WTC11 (cell line): ENCODE data around the gene MORC2. TPM values are rescaled to one million over a fixed set of nuclear protein-coding genes. Genes with fewer than 3 reads are reported as not detected.

ENCODE experiments used
- ATAC-seq: fragments of 200-7000 bp; cut with Tn5 transposase; 2 replicates; pipeline ENCODE4 v1.10.0; 2021; ENCODE audit warnings: mild to moderate bottlenecking, moderate library complexity
- CTCF ChIA-PET: fragments of 300-600 bp; sonication (Branson Sonifier 250); formaldehyde crosslinking; loops from one replicate; lab custom pipeline; 2021; ENCODE audit warnings: antibody characterized with exemption; lab: Charles Lee
- POLR2A ChIA-PET: fragments of 350-600 bp; sonication (Branson Sonifier 250); formaldehyde crosslinking; loops from one replicate; lab custom pipeline; 2021; ENCODE audit warnings: antibody characterized with exemption; lab: Charles Lee
- DNase-seq: peaks from one replicate; pipeline ENCODE4 v3.0.0; 2021; ENCODE audit warnings: low spot score
- H3K27ac Mint-ChIP-seq: 2 replicates; pipeline ENCODE4 v1.8.0; 2021; ENCODE audit warnings: mixed read lengths
- H3K27me3 Mint-ChIP-seq: 2 replicates; pipeline ENCODE4 v1.8.0; 2021; ENCODE audit warnings: low read depth, mild to moderate bottlenecking, moderate library complexity, mixed read lengths
- H3K36me3 Mint-ChIP-seq: 2 replicates; pipeline ENCODE4 v1.8.0; 2021; ENCODE audit warnings: mixed read lengths
- H3K4me1 Mint-ChIP-seq: 2 replicates; pipeline ENCODE4 v1.8.0; 2022; ENCODE audit warnings: mixed read lengths
- H3K4me3 Mint-ChIP-seq: 2 replicates; pipeline ENCODE4 v1.8.0; 2021; ENCODE audit warnings: mild to moderate bottlenecking, moderate library complexity, mixed read lengths
- H3K9me3 Mint-ChIP-seq: 2 replicates; pipeline ENCODE4 v1.8.0; 2021; ENCODE audit warnings: mixed read lengths
- ATF1 ChIP-seq: sonication (generic); formaldehyde crosslinking; IDR thresholded peaks from 2 replicates; pipeline ENCODE4 v1.8.1; 2023; ENCODE audit warnings: mild to moderate bottlenecking, moderate library complexity, missing genetic modification reagents
- CBFB ChIP-seq: sonication (generic); formaldehyde crosslinking; IDR thresholded peaks from 2 replicates; pipeline ENCODE4 v1.8.1; 2022; ENCODE audit warnings: mild to moderate bottlenecking, low read depth, missing genetic modification reagents
- CREM ChIP-seq: sonication (generic); formaldehyde crosslinking; IDR thresholded peaks from 2 replicates; pipeline ENCODE4 v1.8.1; 2022; ENCODE audit warnings: mild to moderate bottlenecking, missing genetic modification reagents, moderate library complexity
- GRHL2 ChIP-seq: fragments of 250-450 bp; sonication (Bioruptor Pico); IDR thresholded peaks from 2 replicates; pipeline ENCODE4 v1.8.0; 2022; ENCODE audit warnings: mild to moderate bottlenecking, moderate library complexity; ENCODE audit not compliant: insufficient replicate concordance, severe bottlenecking
- MXD4 ChIP-seq: fragments of 250-450 bp; sonication (Bioruptor Pico); IDR thresholded peaks from 2 replicates; pipeline ENCODE4 v1.8.0; 2021; ENCODE audit warnings: mild to moderate bottlenecking, moderate library complexity, borderline replicate concordance
- NR2C2 ChIP-seq: sonication (generic); formaldehyde crosslinking; IDR thresholded peaks from 2 replicates; pipeline ENCODE4 v1.8.0; 2022; ENCODE audit warnings: mild to moderate bottlenecking, missing genetic modification reagents
- RORB ChIP-seq: fragments of 250-450 bp; sonication (Bioruptor Pico); IDR thresholded peaks from 2 replicates; pipeline ENCODE4 v1.9.0; 2021; ENCODE audit warnings: mild to moderate bottlenecking
- ZNF317 ChIP-seq: sonication (generic); formaldehyde crosslinking; IDR thresholded peaks from 2 replicates; pipeline ENCODE4 v1.8.1; 2023; ENCODE audit warnings: low read depth, mild to moderate bottlenecking, moderate library complexity, missing genetic modification reagents, borderline replicate concordance
- ZNF396 ChIP-seq: fragments of 250-450 bp; sonication (Bioruptor Pico); IDR thresholded peaks from 2 replicates; pipeline ENCODE4 v1.8.0; 2021; ENCODE audit warnings: mild to moderate bottlenecking, moderate library complexity, borderline replicate concordance
- ZNF423 ChIP-seq: fragments of 250-450 bp; sonication (Bioruptor Pico); IDR thresholded peaks from 2 replicates; pipeline ENCODE4 v2.1.2; 2022; ENCODE audit warnings: mild to moderate bottlenecking, moderate library complexity
- total RNA-seq: library from RNA; stranded (reverse); gene quantifications from 3 replicates; pipeline ENCODE4 v1.2.3, GENCODE V29; 2021
- TF ChIP-seq, protein P1 (sequence below): sonication (generic); formaldehyde crosslinking; IDR thresholded peaks from 2 replicates; pipeline ENCODE4 v1.8.0; 2022; ENCODE audit warnings: mild to moderate bottlenecking, missing genetic modification reagents
- TF ChIP-seq, protein P2 (sequence below): sonication (generic); formaldehyde crosslinking; IDR thresholded peaks from 2 replicates; pipeline ENCODE4 v1.8.1; 2023; ENCODE audit warnings: mild to moderate bottlenecking, missing genetic modification reagents, moderate library complexity
- TF ChIP-seq, protein P3 (sequence below): fragments of 250-450 bp; sonication (Bioruptor Pico); IDR thresholded peaks from 2 replicates; pipeline ENCODE4 v1.9.0; 2021; ENCODE audit warnings: mild to moderate bottlenecking
- TF ChIP-seq, protein P4 (sequence below): fragments of 250-450 bp; sonication (Bioruptor Pico); IDR thresholded peaks from 2 replicates; pipeline ENCODE4 v1.9.0; 2021; ENCODE audit warnings: mild to moderate bottlenecking, borderline replicate concordance
- TF ChIP-seq, protein P5 (sequence below): sonication (generic); formaldehyde crosslinking; IDR thresholded peaks from 2 replicates; pipeline ENCODE4 v1.8.0; 2022; ENCODE audit warnings: mild to moderate bottlenecking, missing genetic modification reagents
- TF ChIP-seq, protein P6 (sequence below): sonication (generic); formaldehyde crosslinking; IDR thresholded peaks from 2 replicates; pipeline ENCODE4 v1.8.1; 2023; ENCODE audit warnings: mild to moderate bottlenecking, moderate library complexity, missing genetic modification reagents
- TF ChIP-seq, protein P7 (sequence below): sonication (generic); formaldehyde crosslinking; IDR thresholded peaks from 2 replicates; pipeline ENCODE4 v1.8.0; 2022; ENCODE audit warnings: mild to moderate bottlenecking, missing genetic modification reagents

The MORC2 gene
- total RNA-seq, 1 experiment from 2014 or later, result 62.3 TPM

DNA sequence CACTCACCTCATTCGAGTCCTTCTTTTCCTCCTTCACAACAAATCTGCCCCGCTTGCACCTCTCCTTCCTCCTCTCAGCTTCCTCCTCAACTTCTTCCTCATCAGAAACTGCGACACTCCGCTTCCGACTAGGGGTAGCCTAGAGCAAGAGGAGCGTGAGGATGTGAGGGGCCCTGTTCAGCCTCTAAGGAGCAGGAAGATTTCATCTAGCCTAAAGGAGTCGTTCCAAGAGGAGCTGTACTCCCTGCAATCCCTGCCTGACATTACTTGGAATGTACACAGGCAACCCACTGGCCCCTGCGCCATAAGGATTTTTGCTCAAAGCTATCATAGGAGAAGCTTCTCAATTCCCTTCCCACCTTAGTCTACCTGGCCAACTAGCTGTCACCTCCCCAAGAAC, 34.5 kb downstream of the MORC2 start (continued):
- TF ChIP-seq, protein P1, sequence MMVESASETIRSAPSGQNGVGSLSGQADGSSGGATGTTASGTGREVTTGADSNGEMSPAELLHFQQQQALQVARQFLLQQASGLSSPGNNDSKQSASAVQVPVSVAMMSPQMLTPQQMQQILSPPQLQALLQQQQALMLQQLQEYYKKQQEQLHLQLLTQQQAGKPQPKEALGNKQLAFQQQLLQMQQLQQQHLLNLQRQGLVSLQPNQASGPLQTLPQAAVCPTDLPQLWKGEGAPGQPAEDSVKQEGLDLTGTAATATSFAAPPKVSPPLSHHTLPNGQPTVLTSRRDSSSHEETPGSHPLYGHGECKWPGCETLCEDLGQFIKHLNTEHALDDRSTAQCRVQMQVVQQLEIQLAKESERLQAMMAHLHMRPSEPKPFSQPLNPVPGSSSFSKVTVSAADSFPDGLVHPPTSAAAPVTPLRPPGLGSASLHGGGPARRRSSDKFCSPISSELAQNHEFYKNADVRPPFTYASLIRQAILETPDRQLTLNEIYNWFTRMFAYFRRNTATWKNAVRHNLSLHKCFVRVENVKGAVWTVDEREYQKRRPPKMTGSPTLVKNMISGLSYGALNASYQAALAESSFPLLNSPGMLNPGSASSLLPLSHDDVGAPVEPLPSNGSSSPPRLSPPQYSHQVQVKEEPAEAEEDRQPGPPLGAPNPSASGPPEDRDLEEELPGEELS (CRISPR knock-in tag), result no peak

DNA sequence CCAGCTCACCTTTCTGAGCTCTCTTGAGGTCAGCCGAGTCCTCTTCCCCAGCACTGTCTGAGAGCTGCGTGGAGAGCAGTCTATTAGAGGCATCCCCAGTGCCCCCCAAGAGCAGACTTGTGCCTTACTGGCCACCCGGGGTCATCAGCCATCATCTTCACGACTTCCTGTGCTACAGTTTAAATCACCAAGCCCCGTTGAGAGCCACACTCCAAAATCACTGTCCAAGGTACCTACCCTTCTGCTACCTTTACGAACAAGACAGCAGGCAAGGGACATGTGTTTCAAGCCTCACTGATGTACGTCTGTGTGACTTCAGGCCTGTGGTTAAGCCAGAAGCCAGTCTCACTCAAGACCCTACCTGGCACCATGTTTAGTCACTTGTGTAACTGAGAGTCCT, 35.1 kb downstream of the MORC2 start:
- Mint-ChIP-seq H3K27me3 (no peaks in the 10 kb centered on the region), H3K4me3 (no peak overlapping the region), H3K4me1 (no peaks in the 10 kb centered on the region), H3K9me3 (no peaks in the 10 kb centered on the region), H3K36me3 (peaks cover 81% of the 10 kb centered on the region), H3K27ac (no peak overlapping the region)
- TF ChIP-seq ZNF396 (CRISPR knock-in tag) (no peak), ZNF423 (no peak), ATF1 (no peak), RORB (no peak)
- TF ChIP-seq, protein P2, sequence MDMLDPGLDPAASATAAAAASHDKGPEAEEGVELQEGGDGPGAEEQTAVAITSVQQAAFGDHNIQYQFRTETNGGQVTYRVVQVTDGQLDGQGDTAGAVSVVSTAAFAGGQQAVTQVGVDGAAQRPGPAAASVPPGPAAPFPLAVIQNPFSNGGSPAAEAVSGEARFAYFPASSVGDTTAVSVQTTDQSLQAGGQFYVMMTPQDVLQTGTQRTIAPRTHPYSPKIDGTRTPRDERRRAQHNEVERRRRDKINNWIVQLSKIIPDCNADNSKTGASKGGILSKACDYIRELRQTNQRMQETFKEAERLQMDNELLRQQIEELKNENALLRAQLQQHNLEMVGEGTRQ (CRISPR knock-in tag), result no peak
- TF ChIP-seq, protein P3, sequence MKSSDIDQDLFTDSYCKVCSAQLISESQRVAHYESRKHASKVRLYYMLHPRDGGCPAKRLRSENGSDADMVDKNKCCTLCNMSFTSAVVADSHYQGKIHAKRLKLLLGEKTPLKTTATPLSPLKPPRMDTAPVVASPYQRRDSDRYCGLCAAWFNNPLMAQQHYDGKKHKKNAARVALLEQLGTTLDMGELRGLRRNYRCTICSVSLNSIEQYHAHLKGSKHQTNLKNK (CRISPR knock-in tag), result no peak
- TF ChIP-seq, protein P4, sequence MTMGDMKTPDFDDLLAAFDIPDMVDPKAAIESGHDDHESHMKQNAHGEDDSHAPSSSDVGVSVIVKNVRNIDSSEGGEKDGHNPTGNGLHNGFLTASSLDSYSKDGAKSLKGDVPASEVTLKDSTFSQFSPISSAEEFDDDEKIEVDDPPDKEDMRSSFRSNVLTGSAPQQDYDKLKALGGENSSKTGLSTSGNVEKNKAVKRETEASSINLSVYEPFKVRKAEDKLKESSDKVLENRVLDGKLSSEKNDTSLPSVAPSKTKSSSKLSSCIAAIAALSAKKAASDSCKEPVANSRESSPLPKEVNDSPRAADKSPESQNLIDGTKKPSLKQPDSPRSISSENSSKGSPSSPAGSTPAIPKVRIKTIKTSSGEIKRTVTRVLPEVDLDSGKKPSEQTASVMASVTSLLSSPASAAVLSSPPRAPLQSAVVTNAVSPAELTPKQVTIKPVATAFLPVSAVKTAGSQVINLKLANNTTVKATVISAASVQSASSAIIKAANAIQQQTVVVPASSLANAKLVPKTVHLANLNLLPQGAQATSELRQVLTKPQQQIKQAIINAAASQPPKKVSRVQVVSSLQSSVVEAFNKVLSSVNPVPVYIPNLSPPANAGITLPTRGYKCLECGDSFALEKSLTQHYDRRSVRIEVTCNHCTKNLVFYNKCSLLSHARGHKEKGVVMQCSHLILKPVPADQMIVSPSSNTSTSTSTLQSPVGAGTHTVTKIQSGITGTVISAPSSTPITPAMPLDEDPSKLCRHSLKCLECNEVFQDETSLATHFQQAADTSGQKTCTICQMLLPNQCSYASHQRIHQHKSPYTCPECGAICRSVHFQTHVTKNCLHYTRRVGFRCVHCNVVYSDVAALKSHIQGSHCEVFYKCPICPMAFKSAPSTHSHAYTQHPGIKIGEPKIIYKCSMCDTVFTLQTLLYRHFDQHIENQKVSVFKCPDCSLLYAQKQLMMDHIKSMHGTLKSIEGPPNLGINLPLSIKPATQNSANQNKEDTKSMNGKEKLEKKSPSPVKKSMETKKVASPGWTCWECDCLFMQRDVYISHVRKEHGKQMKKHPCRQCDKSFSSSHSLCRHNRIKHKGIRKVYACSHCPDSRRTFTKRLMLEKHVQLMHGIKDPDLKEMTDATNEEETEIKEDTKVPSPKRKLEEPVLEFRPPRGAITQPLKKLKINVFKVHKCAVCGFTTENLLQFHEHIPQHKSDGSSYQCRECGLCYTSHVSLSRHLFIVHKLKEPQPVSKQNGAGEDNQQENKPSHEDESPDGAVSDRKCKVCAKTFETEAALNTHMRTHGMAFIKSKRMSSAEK (CRISPR knock-in tag), result no peak
- ATAC-seq, result no peak
- ChIA-PET POLR2A (no interaction called here), CTCF (no interaction called here)
- no peak for DNase-seq

DNA sequence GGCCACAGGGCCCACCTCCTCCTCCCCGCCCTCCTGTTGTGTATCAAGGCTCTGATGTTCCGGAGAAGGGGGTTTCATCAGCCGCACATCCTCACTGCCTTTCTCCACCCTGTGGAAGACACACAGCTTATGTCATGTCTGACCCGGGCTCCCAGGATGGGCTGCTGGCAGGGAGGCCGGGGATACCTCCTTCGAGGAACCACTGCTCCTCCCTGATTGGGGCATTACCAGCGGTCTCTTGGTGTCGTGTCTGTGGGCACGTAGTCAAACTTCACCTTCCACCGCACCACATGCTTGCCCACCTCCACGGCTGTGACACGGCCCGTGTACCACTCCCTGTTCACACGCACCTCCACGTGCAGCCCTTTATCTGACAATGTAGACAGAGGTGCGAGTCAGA, 35.9 kb downstream of the MORC2 start:
- no peak for ATAC-seq
- CTCF ChIA-PET, result no interaction called here
- no peak for DNase-seq
- POLR2A ChIA-PET, result no interaction called here
- H3K27ac Mint-ChIP-seq, result no peak overlapping the region
- no peaks in the 10 kb centered on the region for H3K9me3 Mint-ChIP-seq
- no peak overlapping the region for H3K4me3 Mint-ChIP-seq
- no peaks in the 10 kb centered on the region for H3K27me3 Mint-ChIP-seq
- no peaks in the 10 kb centered on the region for H3K4me1 Mint-ChIP-seq
- peaks cover 82% of the 10 kb centered on the region for H3K36me3 Mint-ChIP-seq
- TF ChIP-seq CBFB (CRISPR knock-in tag) (no peak), ZNF317 (no peak), CREM (no peak)

DNA sequence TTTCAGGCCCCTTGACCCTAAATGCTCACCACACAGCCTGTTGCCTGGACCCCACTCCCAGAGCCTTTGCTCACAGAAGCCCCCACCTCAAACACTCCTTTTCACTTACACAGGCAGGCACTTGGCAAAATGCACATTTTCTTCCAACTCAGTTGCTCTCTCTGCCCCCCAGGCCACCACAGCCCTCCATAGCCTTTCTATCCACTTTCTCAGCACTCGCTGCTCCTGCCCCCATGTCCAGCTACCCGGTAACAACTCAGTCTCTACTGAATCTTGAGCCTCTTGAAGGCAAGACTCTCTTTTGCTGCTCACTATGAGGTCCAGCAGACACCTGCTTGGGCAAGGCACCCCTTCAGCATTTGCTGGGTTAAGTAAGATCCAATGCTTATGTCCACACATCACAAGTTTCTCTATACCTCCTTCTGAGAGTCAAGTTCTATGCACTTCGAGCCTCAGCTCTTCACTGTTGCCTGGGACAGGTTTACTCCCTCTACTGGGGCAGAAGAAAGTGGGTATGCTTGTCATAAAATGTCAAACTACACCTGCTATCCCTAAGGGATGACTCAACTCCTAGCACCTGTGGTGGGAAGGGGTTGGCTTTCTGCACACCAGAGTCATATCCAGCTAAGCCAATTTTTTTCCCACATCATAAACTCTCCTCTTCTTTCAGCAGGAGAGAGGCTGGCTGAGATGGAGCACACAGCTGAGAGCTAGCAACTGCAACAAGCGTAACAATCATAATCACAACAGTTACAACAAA, 36.9 kb downstream of the MORC2 start:
- H3K27ac Mint-ChIP-seq, result no peak overlapping the region
- no peak overlapping the region for H3K4me3 Mint-ChIP-seq
- ChIA-PET CTCF (no interaction called here), POLR2A (no interaction called here)
- no peak for DNase-seq
- H3K4me1 Mint-ChIP-seq, result no peaks in the 10 kb centered on the region
- no peaks in the 10 kb centered on the region for H3K27me3 Mint-ChIP-seq
- ATAC-seq, result no peak
- H3K36me3 Mint-ChIP-seq, result peaks cover 83% of the 10 kb centered on the region
- no peaks in the 10 kb centered on the region for H3K9me3 Mint-ChIP-seq
- TF ChIP-seq, protein P5, sequence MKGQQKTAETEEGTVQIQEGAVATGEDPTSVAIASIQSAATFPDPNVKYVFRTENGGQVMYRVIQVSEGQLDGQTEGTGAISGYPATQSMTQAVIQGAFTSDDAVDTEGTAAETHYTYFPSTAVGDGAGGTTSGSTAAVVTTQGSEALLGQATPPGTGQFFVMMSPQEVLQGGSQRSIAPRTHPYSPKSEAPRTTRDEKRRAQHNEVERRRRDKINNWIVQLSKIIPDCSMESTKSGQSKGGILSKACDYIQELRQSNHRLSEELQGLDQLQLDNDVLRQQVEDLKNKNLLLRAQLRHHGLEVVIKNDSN (CRISPR knock-in tag), result no peak
- TF ChIP-seq GRHL2 (CRISPR knock-in tag), result no peak
- TF ChIP-seq, protein P6, sequence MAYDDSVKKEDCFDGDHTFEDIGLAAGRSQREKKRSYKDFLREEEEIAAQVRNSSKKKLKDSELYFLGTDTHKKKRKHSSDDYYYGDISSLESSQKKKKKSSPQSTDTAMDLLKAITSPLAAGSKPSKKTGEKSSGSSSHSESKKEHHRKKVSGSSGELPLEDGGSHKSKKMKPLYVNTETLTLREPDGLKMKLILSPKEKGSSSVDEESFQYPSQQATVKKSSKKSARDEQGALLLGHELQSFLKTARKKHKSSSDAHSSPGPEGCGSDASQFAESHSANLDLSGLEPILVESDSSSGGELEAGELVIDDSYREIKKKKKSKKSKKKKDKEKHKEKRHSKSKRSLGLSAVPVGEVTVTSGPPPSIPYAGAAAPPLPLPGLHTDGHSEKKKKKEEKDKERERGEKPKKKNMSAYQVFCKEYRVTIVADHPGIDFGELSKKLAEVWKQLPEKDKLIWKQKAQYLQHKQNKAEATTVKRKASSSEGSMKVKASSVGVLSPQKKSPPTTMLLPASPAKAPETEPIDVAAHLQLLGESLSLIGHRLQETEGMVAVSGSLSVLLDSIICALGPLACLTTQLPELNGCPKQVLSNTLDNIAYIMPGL (CRISPR knock-in tag), result no peak
- no peak for TF ChIP-seq NR2C2 (CRISPR knock-in tag)
- TF ChIP-seq MXD4 (CRISPR knock-in tag), result no peak
- TF ChIP-seq, protein P3 (CRISPR knock-in tag), result no peak
- TF ChIP-seq, protein P7, sequence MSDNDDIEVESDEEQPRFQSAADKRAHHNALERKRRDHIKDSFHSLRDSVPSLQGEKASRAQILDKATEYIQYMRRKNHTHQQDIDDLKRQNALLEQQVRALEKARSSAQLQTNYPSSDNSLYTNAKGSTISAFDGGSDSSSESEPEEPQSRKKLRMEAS (CRISPR knock-in tag), result no peak
